Fibroblast of pulmonary artery (primary cell): ENCODE measurements around the gene TNIK.

Experiments used
- DNase-seq: peaks from one replicate; pipeline ENCODE4 v3.0.0-alpha.2; 2010; ENCODE audit warnings: low read depth
- H3K4me3 ChIP-seq: replicated peaks from 2 replicates; pipeline ENCODE4 v1.5.1; 2011; ENCODE audit warnings: low read depth, mild to moderate bottlenecking, control low read depth, low read length, moderate library complexity
- CTCF ChIP-seq: IDR thresholded peaks from 2 replicates; pipeline ENCODE4 v1.5.1; 2011; ENCODE audit warnings: mild to moderate bottlenecking, control low read depth, low read length, inconsistent platforms; ENCODE audit errors: missing control alignments

Gene TNIK

GRCh38 chr3:171178714-171179113, 281.5 kb downstream of the TNIK start:
- DNase-seq, result no peak
- TF ChIP-seq CTCF, result no peak
- H3K4me3 ChIP-seq, result no peak overlapping the region

- TF ChIP-seq CTCF, result no peak
These were observed 282.7 kb downstream of the TNIK start for GRCh38 chr3:171177553-171177952.

GRCh38 chr3:171177056-171177455, 283.1 kb downstream of the TNIK start:
- TF ChIP-seq CTCF, result no peak
- H3K4me3 ChIP-seq, result no peak overlapping the region
- DNase-seq, result no peak

More at GRCh38 chr3:171177553-171177952, 282.7 kb downstream of the TNIK start:
- H3K4me3 ChIP-seq, result no peak overlapping the region
- DNase-seq, result no peak

GRCh38 chr3:171176244-171176933, 283.8 kb downstream of the TNIK start:
- H3K4me3 ChIP-seq, result no peak overlapping the region
- DNase-seq, result no peak
- no peak for TF ChIP-seq CTCF

- no peak for TF ChIP-seq CTCF
- H3K4me3 ChIP-seq, result peak overlapping the region; percentile 19
- DNase-seq, result no peak
These were observed 284.4 kb downstream of the TNIK start for GRCh38 chr3:171175741-171176234.

GRCh38 chr3:171173736-171174135, 286.5 kb downstream of the TNIK start:
- no peak for DNase-seq
- no peak for TF ChIP-seq CTCF
- H3K4me3 ChIP-seq, result no peak overlapping the region

- no peak for DNase-seq
- no peak overlapping the region for H3K4me3 ChIP-seq
- TF ChIP-seq CTCF, result peak; percentile 26
These were observed 288.1 kb downstream of the TNIK start for GRCh38 chr3:171172070-171172469.
